Transverse colon (tissue), 4 donors: ENCODE measurements around the gene FOXK2. TPM values are rescaled to one million over a fixed set of nuclear protein-coding genes. Genes with fewer than 3 reads are reported as not detected.

ENCODE experiments used
- DNase-seq: peaks from one replicate; pipeline ENCODE4 v3.0.0-alpha.2; 2019
- H3K27ac ChIP-seq, 4 donors: fragments of 200-600 bp; sonication (generic); 2 replicates each; pipeline ENCODE4 v1.5.1; 2016 to 2018; ENCODE audit warnings: inconsistent platforms in 4 of 4
- H3K27me3 ChIP-seq: fragments of 200-600 bp; sonication (generic); 2 replicates; pipeline ENCODE4 v1.5.1; 2017; ENCODE audit warnings: inconsistent platforms
- H3K36me3 ChIP-seq, 4 donors: fragments of 200-600 bp; sonication (generic); 2 replicates each; pipeline ENCODE4 v1.5.1; 2017 to 2019; ENCODE audit warnings: inconsistent platforms in 4 of 4
- H3K4me1 ChIP-seq, 4 donors: fragments of 200-600 bp; sonication (generic); 2 replicates each; pipeline ENCODE4 v1.5.1; 2017 to 2020; ENCODE audit warnings: inconsistent platforms in 4 of 4
- H3K4me3 ChIP-seq, 4 donors: fragments of 200-600 bp; sonication (generic); 1 replicate in 1 of 4; 2 replicates in 3 of 4; pipeline versions ENCODE4 v1.5.1 to v1.6.1; 2017 to 2019; ENCODE audit warnings: inconsistent platforms in 4 of 4
- H3K9me3 ChIP-seq, 2 donors: fragments of 200-600 bp; sonication (generic); 2 replicates each; pipeline ENCODE4 v1.5.1; 2017 to 2019; ENCODE audit warnings: inconsistent platforms in 2 of 2
- CTCF ChIP-seq, 5 experiments: fragments of 200-600 bp in 3 of 5; fragments of 450-650 bp in 2 of 5; sonication (generic) in 3 of 5; IDR thresholded peaks; 1 replicate in 2 of 5; 2 replicates in 3 of 5; pipeline ENCODE4 v1.5.1; 2016 to 2017; ENCODE audit warnings: antibody characterized with exemption in 5 of 5, inconsistent platforms in 3 of 5, mild to moderate bottlenecking in 2 of 5, moderate library complexity in 1 of 5
- EP300 ChIP-seq: sonication (generic); formaldehyde crosslinking; IDR thresholded peaks from one replicate; pipeline ENCODE4 v1.6.1; 2017; ENCODE audit warnings: antibody characterized with exemption, low read depth
- POLR2A ChIP-seq: fragments of 450-650 bp; IDR thresholded peaks from one replicate; pipeline ENCODE4 v1.6.1; 2016; ENCODE audit warnings: antibody characterized with exemption, mild to moderate bottlenecking, moderate library complexity
- POLR2AphosphoS5 ChIP-seq, 3 donors: sonication (generic); formaldehyde crosslinking; IDR thresholded peaks; one replicate each; pipeline ENCODE4 v1.6.1; 2016; ENCODE audit warnings: antibody characterized with exemption in 3 of 3
- WGBS, 2 donors: methylation state at CpG; one replicate each; pipeline ENCODE4 v1.1.5; 2018; ENCODE audit warnings: low coverage in 1 of 2; 5-methylcytosine and 5-hydroxymethylcytosine counted together
- in situ Hi-C, 4 donors: fragments of 200-750 bp; cut with MboI; loops; one replicate each; pipeline versions ENCODE4 v1.15.0 to v1.15.1; 2017; ENCODE audit warnings: low sequenced_read_pairs in 3 of 4, low pct_ligation_motif_present in 1 of 4, low pct_unique_long_range_greater_than_20kb in 1 of 4
- intact Hi-C: fragments of 100-400 bp; cut with DNase I; formaldehyde crosslinking; loops from one replicate; pipeline ENCODE4 v1.15.1; 2023; ENCODE audit warnings: low total_unique reads
- total RNA-seq, 4 donors: library from RNA; depleted of rRNA; stranded (reverse); fragments of >200 nt; gene quantifications; one replicate each; pipeline ENCODE4 v1.1.0, GENCODE V29; 2016

The FOXK2 gene
- total RNA-seq, 4 donors from 2014 or later: 41.2 to 216 (median 106) TPM

DNA sequence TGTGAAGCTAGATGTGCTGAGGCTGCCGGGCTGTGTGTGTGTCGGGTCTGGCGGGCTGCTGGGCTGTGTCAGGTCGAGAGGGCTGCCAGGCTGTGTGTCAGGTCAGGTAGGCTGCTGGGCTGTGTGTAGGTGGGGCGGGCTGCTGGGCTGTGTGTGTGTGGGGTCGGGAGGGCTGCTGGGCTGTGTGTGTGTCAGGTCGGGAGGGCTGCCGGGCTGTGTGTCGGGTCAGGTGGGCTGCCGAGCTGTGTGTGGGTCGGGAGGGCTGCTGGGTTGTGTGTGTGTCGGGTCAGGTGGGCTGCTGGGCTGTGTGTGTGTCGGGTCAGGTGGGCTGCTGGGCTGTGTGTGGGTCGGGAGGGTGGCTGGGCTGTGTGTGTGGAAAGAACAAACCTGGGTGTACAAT, 120.1 kb downstream of the FOXK2 start:
- Histone ChIP-seq H3K36me3 (peaks cover 0 to 30% (median 11%) of the 10 kb centered on the region in 4 donors), H3K27ac (no peak overlapping the region), H3K27me3 (no peaks in the 10 kb centered on the region), H3K4me3 (no peak overlapping the region), H3K4me1 (peaks cover 0 to 9% (median 3%) of the 10 kb centered on the region in 4 donors), H3K9me3 (no peaks in the 10 kb centered on the region)
- DNase-seq: no peak
- WGBS, 2 donors: 80 to 90% methylated on average over 2 to 14 of the region's 14 CpGs
- TF ChIP-seq CTCF (IDR thresholded peaks at IDR 0.05) (no peak), EP300 (no peak), POLR2A (no peak), POLR2AphosphoS5 (IDR thresholded peaks at IDR 0.05) (no peak)
- intact Hi-C loops (no loop called here), in situ Hi-C loops (no loop called here)

DNA sequence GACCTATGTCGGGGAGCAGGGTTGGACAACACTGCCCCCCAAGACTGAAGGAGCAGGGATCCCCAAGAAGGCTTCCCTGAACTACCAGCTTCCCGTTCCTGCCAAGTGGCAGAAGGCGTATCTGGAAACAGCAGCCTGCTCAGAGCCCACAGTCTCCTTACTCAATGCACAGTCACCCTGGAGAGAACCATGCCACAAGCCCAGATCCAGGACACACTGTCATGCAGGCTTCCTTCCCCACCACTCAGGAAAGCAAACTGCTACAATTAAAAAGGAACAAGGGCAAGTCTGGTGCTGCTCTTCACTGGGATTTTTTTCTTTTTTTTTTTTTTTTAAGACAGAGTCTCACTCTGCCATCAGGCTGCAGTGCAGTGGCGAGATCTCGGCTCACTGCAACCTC, 120.5 kb downstream of the FOXK2 start:
- in situ Hi-C loops: no loop called here
- Histone ChIP-seq H3K27me3 (no peaks in the 10 kb centered on the region), H3K36me3 (peaks cover 0 to 31% (median 11%) of the 10 kb centered on the region in 4 donors), H3K4me1 (peaks cover 0 to 9% (median 3%) of the 10 kb centered on the region in 4 donors), H3K9me3 (no peaks in the 10 kb centered on the region), H3K4me3 (no peak overlapping the region), H3K27ac (no peak overlapping the region)
- DNase-seq: no peak
- TF ChIP-seq CTCF (IDR thresholded peaks at IDR 0.05): no peak
- TF ChIP-seq POLR2AphosphoS5 (IDR thresholded peaks at IDR 0.05): no peak
- no peak for TF ChIP-seq POLR2A
- no peak for TF ChIP-seq EP300
- intact Hi-C loops: no loop called here
- 97 to 100% methylated on average over 3 to 5 of the region's 5 CpGs for WGBS, 2 donors

DNA sequence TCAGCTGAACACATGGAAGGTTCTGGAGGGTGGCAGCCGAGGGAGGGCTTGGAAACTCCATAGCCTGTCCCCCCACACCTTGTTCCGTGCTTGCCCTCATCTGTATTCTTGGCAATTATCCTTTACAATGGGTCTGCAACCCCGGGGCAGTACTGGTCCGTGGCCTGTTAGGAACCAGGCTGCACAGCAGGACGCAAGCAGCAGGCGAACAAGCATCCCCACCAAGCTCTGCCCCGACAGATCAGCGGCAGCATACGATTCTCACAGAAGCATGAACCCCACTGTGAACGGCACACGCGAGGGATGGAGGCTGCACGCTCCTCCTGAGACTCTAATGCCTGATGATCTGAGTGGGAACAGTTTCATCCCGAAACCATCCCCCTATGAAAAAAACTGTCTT, 122.5 kb downstream of the FOXK2 start:
- Histone ChIP-seq H3K27me3 (no peaks in the 10 kb centered on the region), H3K4me3 (no peak overlapping the region), H3K9me3 (no peaks in the 10 kb centered on the region), H3K4me1 (peaks cover 10 to 19% (median 16%) of the 10 kb centered on the region in 4 donors), H3K27ac (no peak overlapping the region), H3K36me3 (peaks cover 0 to 31% (median 11%) of the 10 kb centered on the region in 4 donors)
- intact Hi-C loops: no loop called here
- DNase-seq: no peak
- in situ Hi-C loops: no loop called here
- TF ChIP-seq EP300: no peak
- no peak for TF ChIP-seq CTCF (IDR thresholded peaks at IDR 0.05)
- TF ChIP-seq POLR2AphosphoS5 (IDR thresholded peaks at IDR 0.05): no peak
- TF ChIP-seq POLR2A: no peak
- WGBS, 2 donors: 93% methylated on average over 14 of the region's 14 CpGs; no CpG with 5 or more reads in 1 of the 2 donors

- WGBS, 2 donors: 75 to 90% methylated on average over 3 to 5 of the region's 5 CpGs
- peaks cover 0 to 31% (median 11%) of the 10 kb centered on the region in 4 donors for H3K36me3 ChIP-seq
- H3K9me3 ChIP-seq: no peaks in the 10 kb centered on the region
- intact Hi-C loops: no loop called here
- TF ChIP-seq CTCF (IDR thresholded peaks at IDR 0.05) (no peak), POLR2A (no peak), EP300 (no peak), POLR2AphosphoS5 (IDR thresholded peaks at IDR 0.05) (no peak)
- peaks cover 14 to 26% (median 22%) of the 10 kb centered on the region in 4 donors for H3K4me1 ChIP-seq
- no peak overlapping the region for H3K4me3 ChIP-seq
- no peaks in the 10 kb centered on the region for H3K27me3 ChIP-seq
- H3K27ac ChIP-seq: no peak overlapping the region
- no peak for DNase-seq
- in situ Hi-C loops: no loop called here
These were observed 124.6 kb downstream of the FOXK2 start for GRCh38 chr17:82644148-82644547.
